ENCODE data around the gene KLHL17. TPM values are rescaled to one million over a fixed set of nuclear protein-coding genes. Genes with fewer than 3 reads are reported as not detected.

The KLHL17 gene
- polyA plus RNA-seq, 1 donor (not counting 4 experiments of a cell fraction or from before 2014, with no cell fraction given): 6.5 TPM

GRCh38 chr1:963301-963651 lies 2.9 kb downstream of the KLHL17 start:
- no peak for DNase-seq (ENCODE audit: low read depth, low spot score)
- Histone ChIP-seq H3K27me3 (ENCODE audit: control insufficient read depth, extremely low read depth, insufficient read depth, low read length) (peaks cover 5% of the 10 kb centered on the region), H2AFZ (ENCODE audit: control insufficient read depth, low read length) (no peak overlapping the region), H3K4me3 (ENCODE audit: control insufficient read depth in 2 of 3, extremely low read depth in 1 of 3, insufficient read depth in 2 of 3, low read depth in 1 of 3, low read length in 3 of 3) (no peak overlapping the region), H3K9me3 (ENCODE audit: control insufficient read depth, low read depth, low read length) (no peaks in the 10 kb centered on the region), H3K27ac (ENCODE audit: control insufficient read depth, insufficient read depth, low read length) (no peak overlapping the region), H3K4me1 (ENCODE audit: control insufficient read depth, extremely low read depth, insufficient read depth, low read length) (peaks cover 17% of the 10 kb centered on the region), H4K20me1 (ENCODE audit: control insufficient read depth, extremely low read depth, insufficient read depth, low read length) (no peaks in the 10 kb centered on the region), H3K79me2 (ENCODE audit: control insufficient read depth, insufficient read depth, low read length) (peaks cover 8% of the 10 kb centered on the region), H3K4me2 (ENCODE audit: control insufficient read depth, extremely low read depth, insufficient read depth, low read depth, low read length) (no peak overlapping the region), H3K36me3 (ENCODE audit: control insufficient read depth in 2 of 2, extremely low read depth in 1 of 2, insufficient read depth in 2 of 2, low read length in 2 of 2) (peaks cover 0 to 5% of the 10 kb centered on the region in 2 experiments), H3K9ac (ENCODE audit: control insufficient read depth, extremely low read depth, insufficient read depth, low read length) (no peak overlapping the region), H3K9me1 (ENCODE audit: control insufficient read depth, extremely low read depth, insufficient read depth, low read length) (no peaks in the 10 kb centered on the region)
- TF ChIP-seq CTCF (optimal IDR thresholded peaks at IDR 0.05 in 1 of 3, IDR thresholded peaks at IDR 0.05 in 1 of 3, conservative IDR thresholded peaks at IDR 0.05 in 1 of 3; ENCODE audit: extremely low read depth in 1 of 3, insufficient read depth in 2 of 3, low read length in 3 of 3) (no peak), EZH2 (IDR thresholded peaks at IDR 0.05; ENCODE audit: low read length) (no peak)
- FAIRE-seq: no peak
- dilution Hi-C loops (cut with MboI; ENCODE audit: extremely low pct_ligation_motif_present, low sequenced_read_pairs): no loop called here

GRCh38 chr1:963746-964525 lies 3.6 kb downstream of the KLHL17 start:
- FAIRE-seq (no peak), DNase-seq (ENCODE audit: low read depth, low spot score) (no peak)
- no peaks in the 10 kb centered on the region for H3K9me3 ChIP-seq (ENCODE audit: control insufficient read depth, low read depth, low read length)
- peaks cover 16% of the 10 kb centered on the region for H3K4me1 ChIP-seq (ENCODE audit: control insufficient read depth, extremely low read depth, insufficient read depth, low read length)
- no peak overlapping the region for H3K27ac ChIP-seq (ENCODE audit: control insufficient read depth, insufficient read depth, low read length)
- no peaks in the 10 kb centered on the region for H4K20me1 ChIP-seq (ENCODE audit: control insufficient read depth, extremely low read depth, insufficient read depth, low read length)
- dilution Hi-C loops (cut with MboI; ENCODE audit: extremely low pct_ligation_motif_present, low sequenced_read_pairs): no loop called here
- no peak overlapping the region for H2AFZ ChIP-seq (ENCODE audit: control insufficient read depth, low read length)
- H3K9ac ChIP-seq (ENCODE audit: control insufficient read depth, extremely low read depth, insufficient read depth, low read length): no peak overlapping the region
- H3K27me3 ChIP-seq (ENCODE audit: control insufficient read depth, extremely low read depth, insufficient read depth, low read length): peaks cover 5% of the 10 kb centered on the region
- peaks cover 0 to 5% of the 10 kb centered on the region in 2 experiments for H3K36me3 ChIP-seq (ENCODE audit: control insufficient read depth in 2 of 2, extremely low read depth in 1 of 2, insufficient read depth in 2 of 2, low read length in 2 of 2)
- no peak overlapping the region for H3K4me3 ChIP-seq (ENCODE audit: control insufficient read depth in 2 of 3, extremely low read depth in 1 of 3, insufficient read depth in 2 of 3, low read depth in 1 of 3, low read length in 3 of 3)
- H3K4me2 ChIP-seq (ENCODE audit: control insufficient read depth, extremely low read depth, insufficient read depth, low read depth, low read length): no peak overlapping the region
- no peaks in the 10 kb centered on the region for H3K9me1 ChIP-seq (ENCODE audit: control insufficient read depth, extremely low read depth, insufficient read depth, low read length)
- no peak for TF ChIP-seq EZH2 (IDR thresholded peaks at IDR 0.05; ENCODE audit: low read length)
- no peak for TF ChIP-seq CTCF (optimal IDR thresholded peaks at IDR 0.05 in 1 of 3, IDR thresholded peaks at IDR 0.05 in 1 of 3, conservative IDR thresholded peaks at IDR 0.05 in 1 of 3; ENCODE audit: extremely low read depth in 1 of 3, insufficient read depth in 2 of 3, low read length in 3 of 3)
- H3K79me2 ChIP-seq (ENCODE audit: control insufficient read depth, insufficient read depth, low read length): peaks cover 1% of the 10 kb centered on the region
